Spleen (tissue), 7 donors: ENCODE measurements around the gene KREMEN1.
"Not testable (repeated sequence)": the region's sequence is repeated elsewhere in the genome, so short reads cannot be mapped to it uniquely, and the experiment has no call there.

ENCODE experiments used
- CTCF ChIP-seq, 11 experiments: fragments of 200-600 bp in 7 of 11; fragments of 450-650 bp in 4 of 11; sonication (generic) in 4 of 11; IDR thresholded peaks in 8 of 11; conservative IDR thresholded peaks in 3 of 11; 1 replicate in 7 of 11; 2 replicates in 4 of 11; pipeline versions ENCODE4 v1.4.0 to v1.8.0; 2016 to 2021; ENCODE audit warnings: antibody characterized with exemption in 11 of 11, inconsistent platforms in 4 of 11, mild to moderate bottlenecking in 1 of 11
- POLR2A ChIP-seq, 3 donors: fragments of 450-650 bp; IDR thresholded peaks; one replicate each; pipeline ENCODE4 v1.5.1; 2017; ENCODE audit warnings: antibody characterized with exemption in 3 of 3, mild to moderate bottlenecking in 1 of 3
- donor health status: DM: no; HTN: no; CAD: no; lungs with moderate emphysema.
- donor health status: DM: no; HTN: no; CAD: no.
- donor health status: DM: no; HTN: no; CAD: no.

- TF ChIP-seq CTCF (IDR thresholded peaks at IDR 0.05 in 8 of 11, conservative IDR thresholded peaks at IDR 0.05 in 3 of 11); POLR2A (IDR thresholded peaks at IDR 0.05): not testable (repeated sequence)
Observed at GRCh38 chr22:29039684-29040083, 33.2 kb upstream of the KREMEN1 start.
